GM19240 (cell line): ENCODE measurements around the gene EPSTI1.

Experiments used
- DNase-seq: peaks from one replicate; pipeline ENCODE4 v3.0.0; 2011; ENCODE audit warnings: low spot score; ENCODE audit not compliant: insufficient read length

The EPSTI1 gene

GRCh38 chr13:42971691-42972347 lies 20.2 kb downstream of the EPSTI1 start:
- no peak for DNase-seq

GRCh38 chr13:42970824-42971690 lies 21.0 kb downstream of the EPSTI1 start:
- DNase-seq: no peak

GRCh38 chr13:42969565-42970172 lies 22.4 kb downstream of the EPSTI1 start:
- DNase-seq: peak; percentile 68

- no peak for DNase-seq
These were observed 23.1 kb downstream of the EPSTI1 start for GRCh38 chr13:42968906-42969305.

- no peak for DNase-seq
These were observed 24.4 kb downstream of the EPSTI1 start for GRCh38 chr13:42967660-42968059.

GRCh38 chr13:42965281-42965680 lies 26.8 kb downstream of the EPSTI1 start:
- DNase-seq: no peak

- DNase-seq: no peak
These were observed 27.3 kb downstream of the EPSTI1 start for GRCh38 chr13:42964761-42965161.

GRCh38 chr13:42959615-42960014 lies 32.4 kb downstream of the EPSTI1 start:
- DNase-seq: no peak

GRCh38 chr13:42957881-42958280 lies 34.2 kb downstream of the EPSTI1 start:
- DNase-seq: no peak

- DNase-seq: no peak
These were observed 41.9 kb downstream of the EPSTI1 start for GRCh38 chr13:42950181-42950580.

- no peak for DNase-seq
These were observed 44.1 kb downstream of the EPSTI1 start for GRCh38 chr13:42947925-42948324.

GRCh38 chr13:42946927-42947326 lies 45.1 kb downstream of the EPSTI1 start:
- no peak for DNase-seq

- DNase-seq: no peak
These were observed 62.0 kb downstream of the EPSTI1 start for GRCh38 chr13:42929886-42930535.

- DNase-seq: no peak
These were observed 65.5 kb downstream of the EPSTI1 start for GRCh38 chr13:42926555-42926954.

- no peak for DNase-seq
These were observed 66.0 kb downstream of the EPSTI1 start for GRCh38 chr13:42926043-42926442.

GRCh38 chr13:42925626-42926025 lies 66.4 kb downstream of the EPSTI1 start:
- no peak for DNase-seq

- no peak for DNase-seq
These were observed 67.7 kb downstream of the EPSTI1 start for GRCh38 chr13:42924344-42924743.

GRCh38 chr13:42907745-42908144 lies 84.3 kb downstream of the EPSTI1 start:
- no peak for DNase-seq

- DNase-seq: no peak
These were observed 85.8 kb downstream of the EPSTI1 start for GRCh38 chr13:42906257-42906656.

- no peak for DNase-seq
These were observed 86.5 kb downstream of the EPSTI1 start for GRCh38 chr13:42905579-42905978.

GRCh38 chr13:42899266-42899665 lies 92.8 kb downstream of the EPSTI1 start:
- no peak for DNase-seq

- no peak for DNase-seq
These were observed 96.3 kb downstream of the EPSTI1 start for GRCh38 chr13:42895776-42896175.
